HepG2 (cell line): ENCODE results near the gene NPPA. TPM values are rescaled to one million over a fixed set of nuclear protein-coding genes. Genes with fewer than 3 reads are reported as not detected.
A peak's percentile ranks its signal among the peaks of the same experiment; 100 is the strongest.

Experiments
- CENPT ChIP-seq: sonication (generic); formaldehyde crosslinking; IDR thresholded peaks from 2 replicates; pipeline ENCODE4 v1.8.0; 2022; ENCODE audit warnings: low read depth, mild to moderate bottlenecking, moderate library complexity, missing genetic modification reagents
- HDAC2 ChIP-seq: sonication (generic); formaldehyde crosslinking; IDR thresholded peaks from 2 replicates; pipeline ENCODE4 v1.4.0; 2020; ENCODE audit warnings: missing genetic modification reagents
- HNF1A ChIP-seq, 2 experiments: sonication (generic) in 1 of 2; formaldehyde crosslinking in 1 of 2; IDR thresholded peaks; 2 replicates each; pipeline versions ENCODE4 v1.4.0 to v1.6.1; 2016 to 2020; ENCODE audit warnings: borderline replicate concordance in 1 of 2, low read depth in 1 of 2, mild to moderate bottlenecking in 1 of 2, missing genetic modification reagents in 1 of 2
- MAFF ChIP-seq: IDR thresholded peaks from 2 replicates; pipeline ENCODE4 v1.6.1; 2011; ENCODE audit warnings: low read depth, low read length, improper control_type of control experiment
- MTF1 ChIP-seq: sonication (generic); formaldehyde crosslinking; IDR thresholded peaks from 2 replicates; pipeline ENCODE4 v1.5.0; 2020; ENCODE audit warnings: missing genetic modification reagents
- NCOA2 ChIP-seq: sonication (generic); formaldehyde crosslinking; IDR thresholded peaks from 2 replicates; pipeline ENCODE4 v1.8.0; 2022; ENCODE audit warnings: inconsistent platforms
- PHF20 ChIP-seq: sonication (generic); formaldehyde crosslinking; IDR thresholded peaks from 2 replicates; pipeline ENCODE4 v1.5.0; 2020; ENCODE audit warnings: mild to moderate bottlenecking, missing genetic modification reagents
- POLR2AphosphoS5 ChIP-seq: IDR thresholded peaks from 2 replicates; pipeline ENCODE4 v1.6.1; 2012; ENCODE audit warnings: low read depth, low read length
- PRMT3 ChIP-seq: sonication (generic); formaldehyde crosslinking; IDR thresholded peaks from 2 replicates; pipeline ENCODE4 v1.8.1; 2022; ENCODE audit warnings: low read depth, mild to moderate bottlenecking, moderate library complexity, missing genetic modification reagents, borderline replicate concordance
- SETDB1 ChIP-seq: sonication (generic); formaldehyde crosslinking; IDR thresholded peaks from 2 replicates; pipeline ENCODE4 v1.5.1; 2020; ENCODE audit warnings: missing genetic modification reagents, mild to moderate bottlenecking, borderline replicate concordance
- SIN3B ChIP-seq: fragments of 150-350 bp; IDR thresholded peaks from 2 replicates; pipeline ENCODE4 v1.6.1; 2014; ENCODE audit warnings: low read length
- SMC3 ChIP-seq: IDR thresholded peaks from 2 replicates; pipeline ENCODE4 v1.6.1; 2011; ENCODE audit warnings: low read length, improper control_type of control experiment
- SNAPC5 ChIP-seq: sonication (generic); formaldehyde crosslinking; IDR thresholded peaks from 2 replicates; pipeline ENCODE4 v1.8.1; 2023; ENCODE audit warnings: mild to moderate bottlenecking, missing genetic modification reagents, borderline replicate concordance
- SOX5 ChIP-seq: IDR thresholded peaks from 2 replicates; pipeline ENCODE4 v1.6.1; 2016; ENCODE audit warnings: borderline replicate concordance
- SP2 ChIP-seq: sonication (generic); formaldehyde crosslinking; IDR thresholded peaks from 2 replicates; pipeline ENCODE4 v1.5.1; 2020; ENCODE audit warnings: mild to moderate bottlenecking, missing genetic modification reagents
- XBP1 ChIP-seq: sonication (generic); formaldehyde crosslinking; IDR thresholded peaks from 2 replicates; pipeline ENCODE4 v1.5.0; 2020; ENCODE audit warnings: missing genetic modification reagents
- ZBTB10 ChIP-seq: sonication (generic); formaldehyde crosslinking; IDR thresholded peaks from 2 replicates; pipeline ENCODE4 v1.4.0; 2020; ENCODE audit warnings: missing genetic modification reagents, borderline replicate concordance
- ZFP1 ChIP-seq: IDR thresholded peaks from 2 replicates; pipeline ENCODE4 v1.6.1; 2016
- ZNF567 ChIP-seq: sonication (generic); formaldehyde crosslinking; IDR thresholded peaks from 2 replicates; pipeline ENCODE4 v1.8.1; 2023; ENCODE audit warnings: mild to moderate bottlenecking, missing genetic modification reagents, borderline replicate concordance
- ZNF740 ChIP-seq: sonication (generic); formaldehyde crosslinking; IDR thresholded peaks from 2 replicates; pipeline ENCODE4 v1.4.0; 2020; ENCODE audit warnings: missing genetic modification reagents
- polyA plus RNA-seq, 8 experiments: library from polyadenylated mRNA; depleted of rRNA in 3 of 8; stranded (reverse) in 7 of 8; unstranded in 1 of 8; fragments of >200 nt; fragmentation: Illumina TruSeq in 4 of 8; extraction: Trizol in 4 of 8; gene quantifications; 2 replicates each; pipeline versions ENCODE4 v1.2.1 to v1.2.3, GENCODE V29; 2011 to 2016; ENCODE audit warnings: low read depth in 4 of 8, missing spikeins in 1 of 8, mixed read lengths in 1 of 8; ENCODE audit not compliant: insufficient read depth in 1 of 8
- total RNA-seq, 5 experiments: library from RNA; depleted of rRNA; stranded (reverse); fragments of >200 nt; fragmentation: Illumina TruSeq; extraction: Trizol; gene quantifications; 2 replicates each; pipeline ENCODE4 v1.2.3, GENCODE V29; 2016; ENCODE audit warnings: low read depth in 1 of 5
- TF ChIP-seq, protein P1 (sequence below): IDR thresholded peaks from 2 replicates; pipeline ENCODE4 v1.6.1; 2016; ENCODE audit warnings: low read depth

Gene NPPA
- total and polyA plus RNA-seq, 2 of the 13 experiments (the other 11 are each of a cell fraction or from before 2014, with no cell fraction given) = not detected

GRCh38 chr1:11858968-11859871 is 11.6 kb upstream of the NPPA start (continued):
- TF ChIP-seq SNAPC5 (CRISPR knock-in tag) = peak; percentile 85; the same call in 1 of the 2 replicates
- TF ChIP-seq ZNF567 = no peak
- peak; percentile 69; the same call in 1 of the 2 replicates for TF ChIP-seq SOX5 (CRISPR knock-in tag)
- TF ChIP-seq MTF1 (CRISPR knock-in tag) = peak; percentile 96
- TF ChIP-seq SP2 (CRISPR knock-in tag) = no peak
- no peak for TF ChIP-seq SMC3
- no peak for TF ChIP-seq SETDB1
- TF ChIP-seq POLR2AphosphoS5 = no peak
- TF ChIP-seq HDAC2 (CRISPR knock-in tag) = peak; percentile 88; the same call in 1 of the 2 replicates
- peak; percentile 52; the same call in 1 of the 2 replicates for TF ChIP-seq ZFP1 (CRISPR knock-in tag)
- TF ChIP-seq PHF20 = peak; percentile 67
- TF ChIP-seq, protein P1, sequence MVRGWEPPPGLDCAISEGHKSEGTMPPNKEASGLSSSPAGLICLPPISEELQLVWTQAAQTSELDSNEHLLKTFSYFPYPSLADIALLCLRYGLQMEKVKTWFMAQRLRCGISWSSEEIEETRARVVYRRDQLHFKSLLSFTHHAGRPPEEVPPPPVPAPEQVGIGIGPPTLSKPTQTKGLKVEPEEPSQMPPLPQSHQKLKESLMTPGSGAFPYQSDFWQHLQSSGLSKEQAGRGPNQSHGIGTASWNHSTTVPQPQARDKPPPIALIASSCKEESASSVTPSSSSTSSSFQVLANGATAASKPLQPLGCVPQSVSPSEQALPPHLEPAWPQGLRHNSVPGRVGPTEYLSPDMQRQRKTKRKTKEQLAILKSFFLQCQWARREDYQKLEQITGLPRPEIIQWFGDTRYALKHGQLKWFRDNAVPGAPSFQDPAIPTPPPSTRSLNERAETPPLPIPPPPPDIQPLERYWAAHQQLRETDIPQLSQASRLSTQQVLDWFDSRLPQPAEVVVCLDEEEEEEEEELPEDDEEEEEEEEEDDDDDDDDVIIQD (CRISPR knock-in tag) = peak; percentile 86
- no peak for TF ChIP-seq MAFF
- peak; percentile 95 for TF ChIP-seq CENPT (CRISPR knock-in tag)
- TF ChIP-seq ZNF740 (CRISPR knock-in tag) = peak; percentile 84; the same call in 1 of the 2 replicates
- TF ChIP-seq PRMT3 (CRISPR knock-in tag) = peak; percentile 97
- no peak for TF ChIP-seq SIN3B
- TF ChIP-seq XBP1 (CRISPR knock-in tag) = peak; percentile 91; the same call in 1 of the 2 replicates
- no peak for TF ChIP-seq HNF1A (IDR thresholded peaks at IDR 0.05; ENCODE audit: low read depth)
- TF ChIP-seq HNF1A (CRISPR knock-in tag; IDR thresholded peaks at IDR 0.05; ENCODE audit: borderline replicate concordance) = no peak
- peak; percentile 89 for TF ChIP-seq ZBTB10 (CRISPR knock-in tag)
- peak; percentile 81 for TF ChIP-seq NCOA2 (CRISPR knock-in tag)
